Raji (cell line): ENCODE results near the gene ADARB1.

Source experiments
- POLR2A ChIP-seq: IDR thresholded peaks from 2 replicates; pipeline ENCODE4 v1.6.1; 2011; ENCODE audit warnings: low read depth, low read length, control low read depth; ENCODE audit not compliant: insufficient read depth

ADARB1 gene

GRCh38 chr21:45059121-45059520 lies 15.3 kb upstream of the ADARB1 start:
- no peak for TF ChIP-seq POLR2A

- TF ChIP-seq POLR2A = no peak
These were observed 14.3 kb upstream of the ADARB1 start for GRCh38 chr21:45060089-45060488.

- no peak for TF ChIP-seq POLR2A
These were observed 13.6 kb upstream of the ADARB1 start for GRCh38 chr21:45060675-45061311.

GRCh38 chr21:45064091-45064490 lies 10.3 kb upstream of the ADARB1 start:
- TF ChIP-seq POLR2A = no peak

GRCh38 chr21:45064618-45065399 lies 9.6 kb upstream of the ADARB1 start:
- no peak for TF ChIP-seq POLR2A

- TF ChIP-seq POLR2A = no peak
These were observed 6.7 kb upstream of the ADARB1 start for GRCh38 chr21:45067462-45068285.

- no peak for TF ChIP-seq POLR2A
These were observed 5.3 kb upstream of the ADARB1 start for GRCh38 chr21:45069085-45069484.

- TF ChIP-seq POLR2A = no peak
These were observed 4.7 kb upstream of the ADARB1 start for GRCh38 chr21:45069711-45070110.

GRCh38 chr21:45071078-45071873 lies 3.1 kb upstream of the ADARB1 start:
- no peak for TF ChIP-seq POLR2A

- no peak for TF ChIP-seq POLR2A
These were observed 2.3 kb upstream of the ADARB1 start for GRCh38 chr21:45071874-45072737.

- TF ChIP-seq POLR2A = no peak
These were observed 1.6 kb upstream of the ADARB1 start for GRCh38 chr21:45072738-45073300.

GRCh38 chr21:45073301-45074047 lies 906 bp upstream of the ADARB1 start:
- no peak for TF ChIP-seq POLR2A

GRCh38 chr21:45074818-45075595 lies 627 bp downstream of the ADARB1 start:
- no peak for TF ChIP-seq POLR2A
